Testis (tissue), 2 donors: ENCODE data around the gene PIK3CD.

Experiments used
- CTCF ChIP-seq, 3 experiments: fragments of 450-650 bp in 2 of 3; fragments of 200-600 bp in 1 of 3; sonication (generic) in 1 of 3; IDR thresholded peaks; one replicate each; pipeline ENCODE4 v1.5.1; 2016 to 2019; ENCODE audit warnings: antibody characterized with exemption in 3 of 3, mild to moderate bottlenecking in 2 of 3, moderate library complexity in 1 of 3
- POLR2A ChIP-seq: fragments of 450-650 bp; IDR thresholded peaks from one replicate; pipeline ENCODE4 v1.6.1; 2017; ENCODE audit warnings: antibody characterized with exemption, mild to moderate bottlenecking, moderate library complexity

GRCh38 chr1:9663257-9663656 lies 11.7 kb downstream of the PIK3CD start:
- no peak for TF ChIP-seq CTCF (IDR thresholded peaks at IDR 0.05)
- no peak for TF ChIP-seq POLR2A
